ENCODE results near the gene TIMD4.

DNA sequence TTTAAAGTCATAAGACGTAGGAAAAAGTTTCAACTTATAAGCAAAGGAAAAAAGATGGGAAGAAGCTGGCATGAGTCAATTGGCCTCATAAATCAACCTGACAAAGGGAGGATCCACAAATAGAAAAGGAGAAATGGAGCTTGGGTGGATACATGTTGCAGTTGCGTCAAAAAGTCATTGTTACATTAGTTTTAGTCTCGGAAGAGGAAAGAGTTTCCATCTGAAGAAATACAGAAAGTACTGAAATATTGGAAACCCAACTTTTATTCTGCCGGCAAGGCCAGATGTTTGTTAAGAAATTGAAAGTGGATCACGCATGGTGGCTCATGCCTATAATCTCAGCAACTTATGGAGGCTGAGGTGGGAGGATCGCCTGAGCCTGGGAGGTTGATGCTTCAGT is 11.3 kb upstream of the TIMD4 start:
- no peak for TF ChIP-seq POLR2A (IDR thresholded peaks at IDR 0.05)
- TF ChIP-seq, protein P1, sequence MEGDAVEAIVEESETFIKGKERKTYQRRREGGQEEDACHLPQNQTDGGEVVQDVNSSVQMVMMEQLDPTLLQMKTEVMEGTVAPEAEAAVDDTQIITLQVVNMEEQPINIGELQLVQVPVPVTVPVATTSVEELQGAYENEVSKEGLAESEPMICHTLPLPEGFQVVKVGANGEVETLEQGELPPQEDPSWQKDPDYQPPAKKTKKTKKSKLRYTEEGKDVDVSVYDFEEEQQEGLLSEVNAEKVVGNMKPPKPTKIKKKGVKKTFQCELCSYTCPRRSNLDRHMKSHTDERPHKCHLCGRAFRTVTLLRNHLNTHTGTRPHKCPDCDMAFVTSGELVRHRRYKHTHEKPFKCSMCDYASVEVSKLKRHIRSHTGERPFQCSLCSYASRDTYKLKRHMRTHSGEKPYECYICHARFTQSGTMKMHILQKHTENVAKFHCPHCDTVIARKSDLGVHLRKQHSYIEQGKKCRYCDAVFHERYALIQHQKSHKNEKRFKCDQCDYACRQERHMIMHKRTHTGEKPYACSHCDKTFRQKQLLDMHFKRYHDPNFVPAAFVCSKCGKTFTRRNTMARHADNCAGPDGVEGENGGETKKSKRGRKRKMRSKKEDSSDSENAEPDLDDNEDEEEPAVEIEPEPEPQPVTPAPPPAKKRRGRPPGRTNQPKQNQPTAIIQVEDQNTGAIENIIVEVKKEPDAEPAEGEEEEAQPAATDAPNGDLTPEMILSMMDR (IDR thresholded peaks at IDR 0.05): no peak

Measured in ovary (tissue), 3 donors.